Effector CD8-positive, alpha-beta T cell (primary cell): ENCODE results near the gene ZBTB43.

ENCODE experiments used
- DNase-seq: peaks from one replicate; lab custom pipeline; 2025; lab: John Stamatoyannopoulos, UW

The ZBTB43 gene

GRCh38 chr9:126829035-126829434 lies 24.2 kb downstream of the ZBTB43 start:
- DNase-seq: no peak

DNA sequence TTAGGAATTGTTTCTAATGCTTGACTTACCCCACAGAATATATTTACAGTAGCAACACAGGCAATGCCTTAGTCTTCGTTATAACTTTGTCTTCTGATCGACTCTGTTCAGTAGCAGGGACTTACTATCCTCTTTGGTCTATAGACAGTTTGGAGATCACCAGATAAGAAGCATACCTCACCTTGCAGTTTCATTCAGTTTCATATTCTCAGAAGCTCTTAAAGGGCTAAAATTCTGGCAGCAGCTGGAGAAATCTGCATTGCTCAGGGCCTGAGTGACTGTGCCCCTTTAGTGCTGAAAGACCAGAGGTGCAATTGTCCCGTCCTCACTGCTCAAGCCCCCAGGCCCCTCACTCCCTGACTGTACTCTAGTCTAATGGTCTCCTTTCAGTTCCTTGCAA lies 26.0 kb downstream of the ZBTB43 start:
- DNase-seq: no peak

DNA sequence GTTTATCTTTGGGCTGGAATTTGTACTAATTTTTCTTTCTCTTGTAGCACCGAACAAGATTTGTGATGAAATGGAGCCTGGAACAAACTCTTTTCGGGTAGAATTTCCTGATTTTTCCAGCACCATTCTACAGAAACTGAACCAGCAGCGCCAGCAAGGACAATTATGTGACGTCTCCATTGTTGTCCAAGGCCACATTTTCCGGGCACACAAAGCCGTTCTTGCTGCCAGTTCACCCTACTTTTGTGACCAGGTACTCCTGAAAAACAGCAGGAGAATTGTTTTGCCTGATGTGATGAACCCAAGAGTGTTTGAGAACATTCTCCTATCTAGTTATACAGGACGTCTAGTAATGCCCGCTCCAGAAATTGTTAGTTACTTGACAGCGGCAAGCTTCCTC lies 27.6 kb downstream of the ZBTB43 start:
- DNase-seq: no peak

DNA sequence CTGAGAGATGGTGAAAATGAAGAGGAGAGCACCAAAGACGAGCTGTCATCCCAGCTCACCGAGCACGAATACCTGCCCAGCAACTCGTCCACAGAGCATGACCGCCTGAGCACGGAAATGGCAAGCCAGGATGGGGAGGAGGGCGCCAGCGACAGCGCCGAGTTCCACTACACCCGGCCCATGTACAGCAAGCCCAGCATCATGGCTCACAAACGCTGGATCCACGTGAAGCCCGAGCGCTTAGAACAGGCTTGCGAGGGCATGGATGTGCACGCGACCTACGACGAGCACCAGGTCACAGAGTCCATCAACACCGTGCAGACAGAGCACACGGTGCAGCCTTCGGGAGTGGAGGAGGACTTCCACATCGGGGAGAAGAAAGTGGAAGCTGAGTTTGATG lies 28.2 kb downstream of the ZBTB43 start:
- no peak for DNase-seq

- no peak for DNase-seq
Measured at GRCh38 chr9:126833710-126834345, 29.0 kb downstream of the ZBTB43 start.

DNA sequence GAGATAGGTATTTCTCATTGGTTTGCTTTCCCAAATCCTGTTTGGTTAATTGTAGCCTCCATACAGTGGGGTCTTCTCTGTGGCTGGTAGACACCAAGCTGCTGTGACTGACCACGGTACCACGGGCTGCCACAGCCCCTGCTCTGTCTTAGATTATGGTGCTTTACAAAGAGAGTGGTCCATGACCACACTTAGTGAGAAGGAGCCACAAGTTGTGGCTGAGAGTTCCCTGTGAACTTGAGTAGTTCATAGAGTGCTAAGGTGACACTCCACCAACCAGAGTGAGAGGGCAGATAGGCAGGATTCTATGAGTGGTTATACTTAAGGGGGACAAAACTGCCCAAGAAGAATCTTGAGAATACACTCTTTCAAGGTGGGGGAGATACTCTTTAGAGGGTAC lies 29.8 kb downstream of the ZBTB43 start:
- no peak for DNase-seq

GRCh38 chr9:126836216-126836615 lies 31.4 kb downstream of the ZBTB43 start:
- no peak for DNase-seq

DNA sequence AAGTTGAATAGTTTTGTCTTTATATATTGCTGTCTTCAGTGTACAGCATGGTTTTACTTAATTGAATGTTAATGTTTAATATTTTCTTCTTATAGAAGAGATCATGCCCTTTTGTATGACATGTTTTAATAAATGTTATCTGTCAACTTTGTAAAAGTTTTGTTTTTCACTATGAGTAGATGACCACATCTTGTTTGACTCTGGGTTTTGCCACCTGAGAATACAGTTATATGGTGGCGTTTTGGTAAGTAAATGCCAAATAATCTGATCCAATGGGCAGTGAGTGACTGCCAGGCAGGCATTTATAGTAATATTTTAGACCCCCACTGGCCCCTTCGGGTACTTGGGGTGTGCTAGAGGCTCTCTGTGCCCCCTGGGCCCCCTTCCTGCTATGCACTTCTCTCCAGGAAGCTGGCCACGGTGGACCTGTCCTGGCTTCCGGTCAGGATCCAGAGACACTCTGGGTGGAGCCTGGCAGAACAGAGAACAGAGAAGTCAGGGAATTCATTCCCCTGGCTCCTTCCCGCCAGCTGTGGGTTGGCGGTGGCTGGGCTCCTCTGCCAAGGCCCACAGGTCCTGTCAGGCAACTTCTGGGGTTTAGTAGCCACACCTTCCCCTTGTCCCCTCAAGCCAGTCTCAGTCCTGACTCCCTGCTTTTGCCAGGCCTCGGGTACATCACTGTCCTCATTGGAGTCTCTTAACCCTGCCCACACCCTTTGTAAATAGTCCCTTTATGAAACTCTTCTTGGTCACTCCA lies 33.4 kb downstream of the ZBTB43 start:
- DNase-seq: no peak

DNA sequence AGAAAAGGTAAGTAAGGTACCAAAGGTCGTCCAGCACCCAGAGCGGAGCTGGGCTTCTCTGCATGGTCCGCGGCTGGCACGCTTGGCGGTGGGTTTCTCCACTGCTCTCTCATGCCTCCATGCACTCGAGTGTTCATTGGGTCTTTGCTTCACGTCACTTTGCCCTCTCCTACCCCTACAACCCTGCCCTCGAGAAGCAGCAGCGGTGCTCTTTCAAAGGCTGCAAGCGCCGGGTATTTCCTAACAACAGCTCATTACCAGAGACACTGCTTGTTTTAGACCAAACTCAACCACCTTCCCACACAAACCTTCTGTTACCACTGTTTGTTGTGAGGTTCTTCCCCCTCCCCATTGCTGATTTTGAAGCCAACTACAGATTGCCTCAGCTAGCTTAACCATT lies 34.1 kb downstream of the ZBTB43 start:
- DNase-seq: no peak

GRCh38 chr9:126839301-126839700 lies 34.5 kb downstream of the ZBTB43 start:
- DNase-seq: no peak

DNA sequence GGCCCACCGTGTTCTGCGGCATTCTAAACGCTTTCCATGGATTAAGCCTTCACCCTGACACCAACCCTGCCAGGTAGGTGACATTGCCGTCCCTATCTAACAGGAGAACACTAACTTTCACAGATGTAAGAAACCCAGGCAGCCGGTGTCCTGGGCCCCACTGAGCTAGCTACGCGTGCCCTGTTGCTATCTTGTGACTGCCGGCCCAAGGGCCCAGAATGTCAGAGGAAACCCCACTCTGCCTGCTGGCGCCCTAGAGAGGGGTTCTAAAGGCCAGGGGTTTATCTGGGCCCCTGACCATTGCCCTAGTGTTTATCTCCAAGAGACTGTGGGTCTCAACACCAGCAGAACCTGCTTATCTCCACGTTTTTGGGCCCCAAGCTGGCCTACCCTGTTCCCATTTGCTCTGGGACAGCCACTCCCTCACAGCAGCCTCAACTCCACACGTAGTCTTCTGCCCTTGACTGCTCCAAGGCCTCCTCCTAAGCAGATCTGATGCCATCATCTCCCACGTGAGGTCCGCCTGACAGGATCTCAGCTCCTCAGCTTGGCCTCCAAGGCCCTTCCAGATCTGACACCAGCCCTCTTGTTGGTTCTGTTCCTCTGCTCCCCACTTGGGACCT lies 37.5 kb downstream of the ZBTB43 start:
- DNase-seq: no peak

DNA sequence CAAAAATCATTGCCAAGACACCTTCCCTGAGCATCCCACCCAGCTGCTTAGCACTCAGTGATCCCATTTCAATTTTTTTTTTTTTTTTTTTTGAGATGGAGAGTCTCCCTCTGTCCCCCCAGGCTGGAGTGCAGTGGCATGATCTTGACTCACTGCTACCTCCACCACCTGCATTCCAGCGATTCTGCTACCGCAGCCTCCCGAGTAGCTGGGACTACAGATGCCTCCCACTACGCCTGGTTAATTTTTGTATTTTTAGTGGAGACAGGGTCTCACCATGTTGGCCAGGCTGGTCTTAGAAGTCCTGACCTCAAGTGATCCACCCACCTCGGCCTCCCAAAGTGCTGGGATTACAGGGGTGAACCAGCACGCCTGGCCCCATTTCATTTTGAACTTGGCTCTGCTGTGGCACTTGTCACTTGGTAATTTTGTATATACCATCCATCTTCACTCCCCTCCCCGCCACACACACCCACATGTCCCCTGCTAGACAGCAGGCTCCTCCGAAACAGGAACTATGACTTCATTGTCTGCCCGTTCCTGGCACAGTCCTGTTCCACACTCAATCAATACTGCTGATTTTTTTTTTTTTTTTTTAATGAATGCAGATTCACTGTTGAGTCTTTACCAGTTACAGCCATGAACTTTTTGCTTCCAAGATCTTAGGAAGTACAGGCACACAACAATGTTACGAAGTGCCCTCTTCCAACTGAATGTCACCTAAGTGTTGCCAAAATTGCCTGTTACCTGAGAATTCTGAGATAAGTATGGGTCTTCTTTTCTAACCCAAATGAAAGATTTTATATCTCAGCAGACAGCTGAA lies 38.3 kb downstream of the ZBTB43 start:
- DNase-seq: no peak

GRCh38 chr9:126844085-126844484 lies 39.2 kb downstream of the ZBTB43 start:
- DNase-seq: no peak

DNA sequence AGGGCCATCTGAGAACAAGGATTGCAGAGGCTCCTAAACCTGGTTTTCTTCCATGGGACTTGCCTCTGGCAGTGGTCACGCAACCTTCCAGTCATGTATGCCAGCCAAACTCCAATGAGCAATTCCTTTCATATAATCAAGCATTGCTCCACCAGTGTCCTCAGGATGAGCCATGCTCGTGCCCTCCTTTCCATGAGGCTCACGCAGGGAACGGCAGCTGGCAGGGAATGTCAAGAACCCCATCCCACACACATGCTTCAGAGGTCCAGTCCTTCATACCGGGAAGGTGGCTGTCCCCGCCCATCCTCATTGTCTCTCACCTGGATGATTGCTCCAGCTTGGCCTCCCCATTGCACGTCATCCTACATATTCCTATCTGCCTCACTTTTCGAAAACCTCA lies 42.2 kb downstream of the ZBTB43 start:
- no peak for DNase-seq

DNA sequence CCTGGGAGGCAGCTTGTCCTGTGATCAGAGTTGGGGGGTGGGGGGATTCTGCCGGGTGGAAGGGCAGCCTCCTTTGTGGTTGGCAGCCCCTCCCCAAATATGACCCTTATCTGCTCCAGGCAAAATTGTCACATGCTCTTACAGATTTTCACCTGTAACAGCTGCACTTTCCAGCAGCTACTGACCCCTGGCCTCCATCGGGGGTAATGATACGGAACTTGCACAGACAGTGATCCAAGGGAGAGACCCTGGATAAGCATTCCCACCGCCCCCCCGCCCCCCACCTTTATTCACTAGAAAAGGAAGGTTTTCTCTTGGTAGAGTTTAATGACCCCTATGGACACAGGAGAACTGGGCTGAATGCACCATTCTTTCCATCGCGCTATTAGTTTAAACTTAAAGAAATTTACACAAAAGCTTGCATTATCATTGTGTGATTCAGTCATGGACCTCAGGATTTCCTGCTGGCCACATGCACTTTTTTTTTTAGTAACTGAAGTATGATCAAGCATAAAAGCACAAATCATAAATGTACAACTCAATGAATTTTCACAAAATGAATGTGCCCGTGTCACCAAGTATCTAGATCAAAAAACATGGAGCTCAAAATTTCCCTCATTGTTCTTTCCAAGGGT lies 44.9 kb downstream of the ZBTB43 start:
- no peak for DNase-seq

DNA sequence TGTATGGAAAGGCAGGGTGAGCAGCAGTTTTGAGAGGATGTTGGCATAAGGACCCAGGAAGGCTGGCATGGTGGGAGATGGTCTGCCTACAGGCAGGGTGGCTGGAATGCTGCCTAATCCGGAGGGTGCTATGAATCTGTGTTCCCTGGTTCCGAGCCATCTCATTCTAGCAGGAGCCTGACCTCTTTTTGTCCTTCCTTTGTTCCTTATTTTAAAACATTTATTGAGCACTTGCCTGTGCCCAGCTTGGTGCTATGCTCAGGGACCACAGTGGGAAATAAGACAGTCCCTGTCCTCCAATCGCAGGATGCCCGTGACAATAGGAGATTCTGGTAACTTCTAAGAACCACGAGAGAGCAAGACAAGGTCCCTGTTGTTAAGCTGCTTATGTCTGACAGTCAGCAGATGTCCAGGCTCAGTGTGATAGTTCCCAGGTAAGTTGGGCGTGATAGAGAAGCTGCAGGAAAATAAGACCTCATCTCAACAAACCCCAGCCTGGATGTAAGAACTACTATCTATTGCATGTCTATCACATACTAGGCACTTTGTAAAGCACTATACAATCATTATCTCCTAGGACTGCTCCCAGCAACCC lies 46.5 kb downstream of the ZBTB43 start:
- no peak for DNase-seq

GRCh38 chr9:126852086-126852688 lies 47.3 kb downstream of the ZBTB43 start:
- no peak for DNase-seq

GRCh38 chr9:126853667-126854066 lies 48.8 kb downstream of the ZBTB43 start:
- no peak for DNase-seq

DNA sequence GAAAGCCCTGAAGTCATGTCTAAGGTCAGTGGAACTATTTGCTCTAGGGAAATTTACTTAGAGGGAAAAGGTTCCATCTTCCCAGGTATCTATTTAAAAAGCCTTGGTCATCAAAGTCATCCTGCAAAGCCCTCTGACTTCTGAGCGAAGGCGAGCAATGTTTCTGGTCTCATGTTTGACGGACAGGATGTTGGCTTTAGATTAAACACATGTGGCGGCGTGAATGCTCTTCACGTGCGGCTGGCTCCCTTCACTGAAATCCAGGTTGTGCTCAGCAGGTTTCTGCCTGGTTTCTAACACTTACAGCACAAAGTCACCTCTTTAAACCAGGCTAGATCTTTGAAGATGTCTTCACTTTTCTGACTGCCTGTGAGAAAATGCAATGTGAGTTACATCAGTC lies 49.9 kb downstream of the ZBTB43 start:
- no peak for DNase-seq

GRCh38 chr9:126856326-126856877 lies 51.6 kb downstream of the ZBTB43 start:
- DNase-seq: no peak
